CD8-positive, alpha-beta memory T cell (primary cell): Measurements from ENCODE around the gene RFC5. TPM values are rescaled to one million over a fixed set of nuclear protein-coding genes. Genes with fewer than 3 reads are reported as not detected.
A peak's percentile ranks its signal among the peaks of the same experiment; 100 is the strongest.

Experiments used
- CTCF ChIA-PET: fragments of 350-600 bp; sonication (Branson Sonifier 250); formaldehyde crosslinking; loops from one replicate; lab custom pipeline; 2021; ENCODE audit warnings: antibody characterized with exemption; lab: Charles Lee
- POLR2A ChIA-PET: fragments of 350-600 bp; sonication (Branson Sonifier 250); formaldehyde crosslinking; loops from one replicate; lab custom pipeline; 2021; ENCODE audit warnings: antibody characterized with exemption; lab: Charles Lee
- DNase-seq, 5 donors: peaks; one replicate each; pipeline versions ENCODE4 v3.0.0 to v3.0.0-alpha.2; 2020 to 2022; ENCODE audit warnings: mixed read lengths in 1 of 5
- H3K27ac ChIP-seq: one replicate; pipeline ENCODE4 v1.7.0; 2013; ENCODE audit warnings: low read depth, mild to moderate bottlenecking, low read length, moderate library complexity
- H3K27me3 ChIP-seq: 2 replicates; pipeline ENCODE4 v1.7.0; 2013; ENCODE audit warnings: low read length, mild to moderate bottlenecking; ENCODE audit not compliant: insufficient read depth, poor library complexity, severe bottlenecking
- H3K36me3 ChIP-seq: 2 replicates; pipeline ENCODE4 v1.7.0; 2013; ENCODE audit warnings: mild to moderate bottlenecking, low read length, moderate library complexity; ENCODE audit not compliant: insufficient read depth
- H3K4me1 ChIP-seq: 2 replicates; pipeline ENCODE4 v1.7.0; 2013; ENCODE audit warnings: mild to moderate bottlenecking, low read length, moderate library complexity; ENCODE audit not compliant: insufficient read depth
- H3K4me3 ChIP-seq: 2 replicates; pipeline ENCODE4 v1.7.0; 2013; ENCODE audit warnings: mild to moderate bottlenecking, low read length
- H3K9me3 ChIP-seq: 2 replicates; pipeline ENCODE4 v1.7.0; 2013; ENCODE audit warnings: mild to moderate bottlenecking, low read length
- H3K27ac Mint-ChIP-seq, 8 donors: one replicate each; pipeline ENCODE4 v1.8.0; 2020 to 2021; ENCODE audit warnings: mixed read lengths in 8 of 8, mild to moderate bottlenecking in 6 of 8, inconsistent platforms in 3 of 8, moderate library complexity in 3 of 8
- H3K27me3 Mint-ChIP-seq, 2 donors: one replicate each; pipeline ENCODE4 v1.8.0; 2020 to 2021; ENCODE audit warnings: mixed read lengths in 2 of 2, mild to moderate bottlenecking in 1 of 2, moderate library complexity in 1 of 2
- H3K36me3 Mint-ChIP-seq, 3 donors: one replicate each; pipeline ENCODE4 v1.8.0; 2020 to 2021; ENCODE audit warnings: mixed read lengths in 3 of 3, inconsistent platforms in 1 of 3, mild to moderate bottlenecking in 1 of 3
- H3K4me1 Mint-ChIP-seq, 3 donors: one replicate each; pipeline ENCODE4 v1.8.0; 2020 to 2021; ENCODE audit warnings: mixed read lengths in 3 of 3, inconsistent platforms in 1 of 3, mild to moderate bottlenecking in 1 of 3
- H3K4me3 Mint-ChIP-seq, 7 donors: one replicate each; pipeline ENCODE4 v1.8.0; 2020 to 2021; ENCODE audit warnings: mixed read lengths in 7 of 7, mild to moderate bottlenecking in 6 of 7, moderate library complexity in 4 of 7, inconsistent platforms in 2 of 7
- H3K9me3 Mint-ChIP-seq, 5 donors: one replicate each; pipeline ENCODE4 v1.8.0; 2020 to 2022; ENCODE audit warnings: mixed read lengths in 5 of 5, mild to moderate bottlenecking in 3 of 5, moderate library complexity in 2 of 5, inconsistent platforms in 1 of 5
- polyA plus RNA-seq: library from polyadenylated mRNA; unstranded; fragments of 300-500 nt; fragmentation: Illumina TruSeq; gene quantifications from one replicate; pipeline ENCODE4 v1.2.3, GENCODE V29; 2021
- total RNA-seq, 2 experiments: library from RNA; stranded (reverse); gene quantifications; one replicate each; pipeline ENCODE4 v1.2.3, GENCODE V29; 2021

Gene RFC5
- total and polyA plus RNA-seq, 3 experiments from 2014 or later, result 14.0 to 67.4 (median 66.1) TPM

DNA sequence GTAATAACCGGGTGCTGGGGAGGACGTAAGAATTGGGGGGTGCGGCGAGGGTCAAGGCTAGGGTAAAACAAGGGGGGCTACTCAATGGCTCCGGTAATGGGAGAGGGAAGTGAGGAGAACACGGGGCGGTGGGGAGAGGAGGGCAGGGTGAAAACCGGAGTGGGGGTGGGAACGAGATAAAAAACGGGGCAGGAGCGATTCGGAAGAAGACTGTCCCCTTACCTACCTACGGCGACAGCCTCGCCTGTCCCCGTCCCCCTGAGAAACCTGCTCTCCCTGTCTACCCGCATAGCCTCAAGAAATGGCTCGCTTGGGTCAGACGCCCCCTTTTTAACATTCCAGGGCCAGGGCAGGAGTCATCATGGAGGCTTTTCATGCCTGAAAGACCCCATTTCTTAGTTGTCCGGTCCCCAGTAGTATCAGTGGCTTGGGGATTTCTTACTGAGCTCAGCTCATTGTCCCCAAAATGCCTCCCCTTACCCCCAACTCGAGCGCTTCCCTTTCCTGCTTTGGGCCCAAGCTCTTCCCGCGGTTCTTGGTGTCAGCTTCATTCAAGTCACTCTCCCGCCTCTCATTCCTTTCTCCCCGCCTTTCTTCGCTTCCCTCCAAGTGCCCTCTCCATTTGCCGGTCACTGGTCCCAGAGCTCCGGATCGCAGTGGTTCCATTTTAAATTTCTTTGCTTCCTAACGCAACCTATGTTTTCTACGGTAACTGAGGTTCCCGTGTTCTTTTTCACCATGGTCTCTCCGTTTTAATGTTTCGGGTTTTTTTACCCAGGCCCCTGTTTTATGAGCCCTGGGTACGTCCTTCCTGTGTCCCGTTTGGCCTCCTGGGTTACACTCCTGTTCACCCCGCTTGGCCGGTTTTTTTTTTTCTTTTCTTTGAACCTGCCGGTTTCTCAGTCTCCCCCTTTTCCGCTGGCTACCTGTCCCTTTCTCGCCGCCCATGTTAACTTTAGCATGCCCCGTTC is 45.7 kb downstream of the RFC5 start:
- ChIA-PET CTCF (interaction anchor here (0.6 to 1.1 kb wide), 3 partner anchors 10 to 74 kb away, joined by 3 to 5 read pairs (median 4); partner anchors contain the start of gene PEBP1), POLR2A (interaction anchor here (1.0 to 2.2 kb wide), 4 partner anchors 9 to 311 kb away, joined by 4 to 12 read pairs (median 8); partner anchors contain the start of gene PEBP1)
- Mint-ChIP-seq H3K36me3 (peaks cover 0 to 18% (median 0%) of the 10 kb centered on the region in 3 donors), H3K4me1 (peaks cover 47 to 71% (median 59%) of the 10 kb centered on the region in 3 donors), H3K9me3 (peaks cover 0 to 1% (median 0%) of the 10 kb centered on the region in 5 donors), H3K4me3 (peak overlapping the region; percentile 86 to 100 (median 93)), H3K27ac (peak overlapping the region; percentile 87 to 99 (median 93)), H3K27me3 (peaks cover 7 to 9% of the 10 kb centered on the region in 2 donors)
- H3K27me3 ChIP-seq, result no peaks in the 10 kb centered on the region
- peak overlapping the region; percentile 76 for H3K4me3 ChIP-seq
- H3K36me3 ChIP-seq, result no peaks in the 10 kb centered on the region
- H3K27ac ChIP-seq, result peak overlapping the region; percentile 87
- H3K4me1 ChIP-seq, result peaks cover 40% of the 10 kb centered on the region
- no peaks in the 10 kb centered on the region for H3K9me3 ChIP-seq
- DNase-seq, result no peak

DNA sequence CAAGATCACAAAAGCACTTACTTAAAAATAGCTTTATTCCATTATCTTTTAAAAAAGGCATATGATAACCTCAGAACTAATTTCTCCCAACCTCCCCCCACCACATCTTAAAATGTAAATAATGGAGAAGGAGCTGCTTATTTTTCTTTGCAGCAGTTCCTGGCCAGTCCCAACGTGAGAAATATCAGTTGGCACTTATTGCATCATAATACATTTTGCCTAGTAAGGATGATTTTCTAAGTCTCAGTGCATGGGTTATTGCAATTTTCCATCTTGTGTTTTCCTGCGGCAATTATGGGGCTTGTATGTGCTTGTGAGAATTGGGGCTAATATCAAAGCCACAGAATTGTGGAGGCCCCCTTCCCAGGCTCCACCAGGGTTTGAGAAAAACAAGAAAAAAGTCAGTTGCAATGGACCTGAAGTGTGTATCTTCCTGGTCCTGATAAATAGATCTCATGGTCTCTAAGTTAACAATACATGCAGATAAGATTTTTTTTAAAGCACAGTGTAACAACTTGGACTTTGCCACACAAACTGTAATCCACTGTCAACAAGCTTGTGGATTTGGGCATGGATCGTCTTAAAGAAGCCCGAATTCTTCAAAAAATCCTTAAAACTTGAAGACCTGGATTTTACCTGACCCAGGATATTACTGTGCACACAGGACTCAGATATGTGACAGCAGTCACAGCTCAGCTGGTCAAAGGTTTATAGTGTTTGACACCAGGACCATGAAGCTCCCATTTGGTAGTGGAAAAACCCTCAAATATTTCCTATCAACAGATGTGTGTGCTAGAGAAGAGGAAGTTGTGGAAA is 47.3 kb downstream of the RFC5 start:
- peaks cover 15 to 19% of the 10 kb centered on the region in 2 donors for H3K27me3 Mint-ChIP-seq
- H3K27ac ChIP-seq, result peak overlapping the region; percentile 87
- peak overlapping the region in 4 of 8 donors; percentile 32 to 95 (median 76) for H3K27ac Mint-ChIP-seq

DNA sequence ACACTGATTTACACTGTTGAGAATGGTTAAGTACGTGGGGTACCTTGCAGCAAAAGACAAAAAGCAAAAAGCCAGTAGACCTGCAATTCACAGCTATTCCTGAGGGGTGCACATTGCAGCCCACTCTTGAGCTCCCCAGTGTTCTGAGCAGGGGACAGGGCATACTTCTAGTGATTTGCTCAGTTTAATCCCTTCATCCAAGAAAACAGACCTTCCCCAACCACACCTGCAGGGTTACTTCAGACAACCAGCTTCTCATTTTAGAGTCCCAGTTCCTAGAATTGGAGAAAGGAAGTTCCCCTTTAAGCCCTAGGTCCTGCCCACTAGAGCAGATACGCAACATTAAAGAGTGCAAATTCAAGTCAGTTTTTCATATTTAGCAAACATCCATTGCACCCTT is 48.1 kb downstream of the RFC5 start:
- Histone ChIP-seq H3K36me3 (no peaks in the 10 kb centered on the region), H3K27ac (no peak overlapping the region), H3K4me1 (peaks cover 35% of the 10 kb centered on the region), H3K9me3 (no peaks in the 10 kb centered on the region), H3K4me3 (no peak overlapping the region), H3K27me3 (no peaks in the 10 kb centered on the region)
- CTCF ChIA-PET, result interaction anchor here (0.8 to 3.5 kb wide), 7 partner anchors 10 to 311 kb away, joined by 3 to 36 read pairs (median 4); partner anchors contain the start of gene SUDS3
- Mint-ChIP-seq H3K27me3 (peaks cover 15 to 21% of the 10 kb centered on the region in 2 donors), H3K4me1 (peaks cover 36 to 52% (median 47%) of the 10 kb centered on the region in 3 donors), H3K9me3 (no peaks in the 10 kb centered on the region), H3K4me3 (peak overlapping the region in 6 of 7 donors; percentile 9 to 100 (median 42)), H3K36me3 (peaks cover 0 to 15% (median 0%) of the 10 kb centered on the region in 3 donors), H3K27ac (peak overlapping the region in 4 of 8 donors; percentile 13 to 95 (median 67))
- DNase-seq, result no peak
- POLR2A ChIA-PET, result no interaction called here

More for the DNA sequence above, 47.3 kb downstream of the RFC5 start:
- H3K9me3 Mint-ChIP-seq, result no peaks in the 10 kb centered on the region
- ChIA-PET POLR2A (interaction anchor here (0.7 kb wide), 1 partner anchor 9 kb away, joined by 7 read pairs; no protein-coding TSS in a partner anchor), CTCF (interaction anchor here (0.7 to 3.5 kb wide), 6 partner anchors 9 to 312 kb away, joined by 3 to 36 read pairs (median 6); partner anchors contain the start of gene SUDS3)
- H3K36me3 Mint-ChIP-seq, result peaks cover 0 to 18% (median 0%) of the 10 kb centered on the region in 3 donors
- Histone ChIP-seq H3K27me3 (no peaks in the 10 kb centered on the region), H3K36me3 (no peaks in the 10 kb centered on the region), H3K4me3 (no peak overlapping the region), H3K9me3 (no peaks in the 10 kb centered on the region), H3K4me1 (peaks cover 40% of the 10 kb centered on the region)
- peaks cover 44 to 60% (median 55%) of the 10 kb centered on the region in 3 donors for H3K4me1 Mint-ChIP-seq
- peak overlapping the region; percentile 45 to 100 (median 76) for H3K4me3 Mint-ChIP-seq
- DNase-seq, result no peak

DNA sequence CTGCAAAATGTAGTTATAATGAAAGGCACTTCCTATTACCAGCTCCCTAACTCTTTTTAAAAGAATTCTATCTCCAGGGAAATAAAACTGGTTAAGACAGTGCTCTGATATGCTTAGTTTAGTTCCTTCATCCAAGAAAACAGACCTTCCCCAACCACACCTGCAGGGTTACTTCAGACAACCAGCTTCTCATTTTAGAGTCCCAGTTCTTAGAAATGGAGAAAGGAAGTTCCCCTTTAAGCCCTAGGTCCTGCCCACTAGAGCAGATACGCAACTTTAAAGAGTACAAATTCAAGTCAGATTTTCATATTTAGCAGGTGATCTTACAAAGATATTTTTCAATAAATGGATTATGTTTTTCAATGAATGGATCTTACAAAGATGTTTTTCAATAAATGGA is 48.9 kb downstream of the RFC5 start:
- Mint-ChIP-seq H3K9me3 (no peaks in the 10 kb centered on the region), H3K4me1 (peaks cover 29 to 45% (median 39%) of the 10 kb centered on the region in 3 donors), H3K4me3 (peak overlapping the region in 5 of 7 donors; percentile 3 to 100 (median 44)), H3K27ac (peak overlapping the region in 5 of 8 donors; percentile 33 to 95 (median 69)), H3K27me3 (peaks cover 15 to 25% of the 10 kb centered on the region in 2 donors), H3K36me3 (peaks cover 0 to 10% (median 0%) of the 10 kb centered on the region in 3 donors)
- ChIA-PET POLR2A (no interaction called here), CTCF (interaction anchor here (1.1 to 3.5 kb wide), 5 partner anchors 11 to 89 kb away, joined by 3 to 36 read pairs (median 4); partner anchors contain the start of gene PEBP1)
- DNase-seq, result no peak
- no peaks in the 10 kb centered on the region for H3K27me3 ChIP-seq
- peaks cover 27% of the 10 kb centered on the region for H3K4me1 ChIP-seq
- H3K9me3 ChIP-seq, result no peaks in the 10 kb centered on the region
- no peak overlapping the region for H3K27ac ChIP-seq
- no peak overlapping the region for H3K4me3 ChIP-seq
- no peaks in the 10 kb centered on the region for H3K36me3 ChIP-seq

DNA sequence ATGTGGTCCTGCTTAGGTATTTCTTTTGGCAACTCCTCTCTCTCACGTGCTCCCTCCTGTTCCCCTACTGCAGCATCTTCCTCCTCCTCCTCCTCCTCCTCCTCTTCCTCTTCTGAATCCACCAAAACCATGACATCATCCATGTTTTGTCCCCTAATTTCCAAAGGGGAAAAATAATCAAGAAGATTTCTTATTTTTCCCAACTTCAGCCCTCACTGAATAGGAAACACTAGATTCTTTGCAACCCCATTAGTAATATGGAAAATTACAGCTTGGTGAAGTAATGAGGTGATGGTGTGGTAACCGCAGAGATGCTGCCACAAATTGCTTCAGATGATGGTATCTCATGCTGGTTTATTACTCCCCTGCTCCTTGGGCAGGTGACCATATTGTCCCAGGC is 51.9 kb downstream of the RFC5 start:
- no peaks in the 10 kb centered on the region for H3K9me3 ChIP-seq
- no peaks in the 10 kb centered on the region for H3K36me3 ChIP-seq
- DNase-seq, result no peak
- no peaks in the 10 kb centered on the region for H3K27me3 ChIP-seq
- peaks cover 18 to 31% (median 26%) of the 10 kb centered on the region in 3 donors for H3K4me1 Mint-ChIP-seq
- ChIA-PET POLR2A (no interaction called here), CTCF (interaction anchor here (1.0 to 1.3 kb wide), 3 partner anchors 10 to 56 kb away, joined by 3 to 4 read pairs (median 3); no protein-coding TSS in a partner anchor)
- no peaks in the 10 kb centered on the region for H3K9me3 Mint-ChIP-seq
- H3K4me3 Mint-ChIP-seq, result no peak overlapping the region
- H3K27me3 Mint-ChIP-seq, result peaks cover 15 to 32% of the 10 kb centered on the region in 2 donors
- H3K27ac Mint-ChIP-seq, result peak overlapping the region in 1 of 8 donors; percentile 61
- peaks cover 17% of the 10 kb centered on the region for H3K4me1 ChIP-seq
- H3K4me3 ChIP-seq, result no peak overlapping the region
- H3K36me3 Mint-ChIP-seq, result no peaks in the 10 kb centered on the region
- H3K27ac ChIP-seq, result no peak overlapping the region

DNA sequence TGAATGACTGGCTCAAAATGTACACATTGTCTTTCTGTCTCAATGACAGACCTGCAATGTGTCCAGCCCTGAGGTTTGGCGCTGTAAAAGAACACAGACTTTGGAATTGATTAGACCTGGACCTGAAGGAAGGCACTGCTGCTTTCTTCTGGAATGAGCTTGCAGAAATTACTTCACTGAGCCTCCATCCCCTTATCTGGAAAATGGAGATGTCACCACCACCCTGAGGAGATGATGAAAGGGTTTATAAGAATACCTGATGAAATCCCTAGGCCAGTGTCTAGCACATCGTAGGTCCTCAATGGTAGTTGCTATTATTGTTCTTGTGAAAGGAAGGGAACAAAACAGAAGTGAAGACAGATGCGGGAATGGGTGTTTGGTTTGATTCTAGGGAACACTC is 54.1 kb downstream of the RFC5 start:
- H3K27ac ChIP-seq, result no peak overlapping the region
- H3K36me3 ChIP-seq, result no peaks in the 10 kb centered on the region
- no peak for DNase-seq
- Mint-ChIP-seq H3K4me3 (no peak overlapping the region), H3K27ac (peak overlapping the region in 1 of 8 donors; percentile 52), H3K4me1 (peaks cover 2 to 9% (median 3%) of the 10 kb centered on the region in 3 donors), H3K27me3 (peaks cover 13 to 32% of the 10 kb centered on the region in 2 donors), H3K9me3 (no peaks in the 10 kb centered on the region), H3K36me3 (no peaks in the 10 kb centered on the region)
- ChIA-PET POLR2A (no interaction called here), CTCF (no interaction called here)
- no peaks in the 10 kb centered on the region for H3K27me3 ChIP-seq
- peaks cover 2% of the 10 kb centered on the region for H3K4me1 ChIP-seq
- H3K4me3 ChIP-seq, result no peak overlapping the region
- H3K9me3 ChIP-seq, result no peaks in the 10 kb centered on the region

DNA sequence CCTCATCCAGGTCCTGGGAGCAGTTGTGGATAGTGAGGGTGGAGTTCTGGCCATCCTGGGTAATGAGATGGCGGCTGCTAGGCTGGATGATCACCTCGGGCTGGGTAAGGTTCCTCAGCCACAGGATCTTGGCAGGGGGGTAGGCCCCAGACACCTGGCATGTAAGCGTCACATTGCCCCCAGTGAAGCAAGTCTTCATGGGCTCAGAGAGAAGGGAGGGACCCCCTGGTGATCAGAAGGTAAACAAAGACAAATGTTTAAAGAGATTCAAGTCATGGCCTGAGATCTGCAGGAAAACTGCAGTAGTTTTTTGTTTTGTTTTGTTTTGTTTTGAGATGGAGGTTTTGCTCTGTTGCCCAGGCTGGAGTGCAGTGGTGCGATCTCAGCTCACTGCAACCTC is 57.3 kb downstream of the RFC5 start:
- Histone ChIP-seq H3K9me3 (no peaks in the 10 kb centered on the region), H3K36me3 (no peaks in the 10 kb centered on the region), H3K27me3 (no peaks in the 10 kb centered on the region), H3K27ac (no peak overlapping the region), H3K4me3 (no peak overlapping the region), H3K4me1 (no peaks in the 10 kb centered on the region)
- Mint-ChIP-seq H3K4me1 (no peaks in the 10 kb centered on the region), H3K36me3 (no peaks in the 10 kb centered on the region), H3K27me3 (peaks cover 0 to 14% of the 10 kb centered on the region in 2 donors), H3K4me3 (no peak overlapping the region), H3K27ac (peak overlapping the region in 1 of 8 donors; percentile 40), H3K9me3 (no peaks in the 10 kb centered on the region)
- CTCF ChIA-PET, result no interaction called here
- POLR2A ChIA-PET, result no interaction called here
- no peak for DNase-seq
